Osteocyte (in vitro differentiated cells): ENCODE data around the gene PLCH2. TPM values are rescaled to one million over a fixed set of nuclear protein-coding genes. Genes with fewer than 3 reads are reported as not detected.

ENCODE experiments used
- DNase-seq: peaks from one replicate; pipeline ENCODE4 v3.0.0; 2021; ENCODE audit warnings: mixed read lengths; ENCODE audit not compliant: unreplicated experiment; ENCODE audit errors: extremely low spot score
- H3K27ac Mint-ChIP-seq: one replicate; pipeline ENCODE4 v1.8.0; 2021; ENCODE audit warnings: mild to moderate bottlenecking, mixed read lengths; ENCODE audit not compliant: unreplicated experiment
- H3K27me3 Mint-ChIP-seq: one replicate; pipeline ENCODE4 v1.8.0; 2021; ENCODE audit warnings: mixed read lengths; ENCODE audit not compliant: unreplicated experiment
- H3K36me3 Mint-ChIP-seq: one replicate; pipeline ENCODE4 v1.8.0; 2021; ENCODE audit warnings: mixed read lengths; ENCODE audit not compliant: unreplicated experiment
- H3K4me1 Mint-ChIP-seq: one replicate; pipeline ENCODE4 v1.8.0; 2021; ENCODE audit warnings: mixed read lengths; ENCODE audit not compliant: unreplicated experiment
- H3K4me3 Mint-ChIP-seq: one replicate; pipeline ENCODE4 v1.8.0; 2021; ENCODE audit warnings: mild to moderate bottlenecking, moderate library complexity, mixed read lengths; ENCODE audit not compliant: unreplicated experiment
- H3K9me3 Mint-ChIP-seq: one replicate; pipeline ENCODE4 v1.8.0; 2021; ENCODE audit warnings: mixed read lengths; ENCODE audit not compliant: unreplicated experiment
- total RNA-seq: library from RNA; stranded (reverse); gene quantifications from 2 replicates; pipeline ENCODE4 v1.2.1, GENCODE V29; 2021
- TF ChIP-seq, protein P1 (sequence below): fragments of 200-600 bp; sonication (generic); IDR thresholded peaks from 2 replicates; pipeline ENCODE4 v1.5.0; 2021; ENCODE audit warnings: antibody characterized with exemption, mild to moderate bottlenecking, moderate library complexity

The PLCH2 gene
- total RNA-seq, 1 donor from 2014 or later, result 12.6 TPM

DNA sequence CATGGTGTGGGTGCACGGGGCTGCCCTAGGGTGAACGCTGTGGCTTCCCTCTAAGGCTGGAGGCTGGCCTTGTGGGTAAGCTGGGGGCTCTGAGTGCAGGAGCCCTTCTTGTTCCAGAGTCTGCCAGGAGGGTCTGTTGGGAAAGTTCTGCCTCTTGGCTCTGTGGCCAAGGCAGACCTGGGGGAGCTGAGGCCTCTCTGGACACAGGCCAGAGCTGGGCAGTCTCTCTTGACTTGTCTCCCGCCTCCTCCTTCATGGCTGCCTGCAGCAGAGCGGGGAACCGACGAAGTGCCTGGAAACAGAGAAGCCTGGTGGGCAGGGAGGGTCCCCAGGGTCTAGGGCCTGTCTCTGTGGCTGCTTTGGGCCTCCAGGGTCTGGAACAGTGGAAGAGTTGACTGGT lies 33.4 kb upstream of the PLCH2 start:
- Mint-ChIP-seq H3K27ac (no peak overlapping the region), H3K4me3 (peak overlapping the region; percentile 63), H3K27me3 (no peaks in the 10 kb centered on the region), H3K9me3 (no peaks in the 10 kb centered on the region), H3K4me1 (peaks cover 31% of the 10 kb centered on the region), H3K36me3 (no peaks in the 10 kb centered on the region)
- TF ChIP-seq, protein P1, sequence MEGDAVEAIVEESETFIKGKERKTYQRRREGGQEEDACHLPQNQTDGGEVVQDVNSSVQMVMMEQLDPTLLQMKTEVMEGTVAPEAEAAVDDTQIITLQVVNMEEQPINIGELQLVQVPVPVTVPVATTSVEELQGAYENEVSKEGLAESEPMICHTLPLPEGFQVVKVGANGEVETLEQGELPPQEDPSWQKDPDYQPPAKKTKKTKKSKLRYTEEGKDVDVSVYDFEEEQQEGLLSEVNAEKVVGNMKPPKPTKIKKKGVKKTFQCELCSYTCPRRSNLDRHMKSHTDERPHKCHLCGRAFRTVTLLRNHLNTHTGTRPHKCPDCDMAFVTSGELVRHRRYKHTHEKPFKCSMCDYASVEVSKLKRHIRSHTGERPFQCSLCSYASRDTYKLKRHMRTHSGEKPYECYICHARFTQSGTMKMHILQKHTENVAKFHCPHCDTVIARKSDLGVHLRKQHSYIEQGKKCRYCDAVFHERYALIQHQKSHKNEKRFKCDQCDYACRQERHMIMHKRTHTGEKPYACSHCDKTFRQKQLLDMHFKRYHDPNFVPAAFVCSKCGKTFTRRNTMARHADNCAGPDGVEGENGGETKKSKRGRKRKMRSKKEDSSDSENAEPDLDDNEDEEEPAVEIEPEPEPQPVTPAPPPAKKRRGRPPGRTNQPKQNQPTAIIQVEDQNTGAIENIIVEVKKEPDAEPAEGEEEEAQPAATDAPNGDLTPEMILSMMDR, result no peak
- DNase-seq, result no peak

DNA sequence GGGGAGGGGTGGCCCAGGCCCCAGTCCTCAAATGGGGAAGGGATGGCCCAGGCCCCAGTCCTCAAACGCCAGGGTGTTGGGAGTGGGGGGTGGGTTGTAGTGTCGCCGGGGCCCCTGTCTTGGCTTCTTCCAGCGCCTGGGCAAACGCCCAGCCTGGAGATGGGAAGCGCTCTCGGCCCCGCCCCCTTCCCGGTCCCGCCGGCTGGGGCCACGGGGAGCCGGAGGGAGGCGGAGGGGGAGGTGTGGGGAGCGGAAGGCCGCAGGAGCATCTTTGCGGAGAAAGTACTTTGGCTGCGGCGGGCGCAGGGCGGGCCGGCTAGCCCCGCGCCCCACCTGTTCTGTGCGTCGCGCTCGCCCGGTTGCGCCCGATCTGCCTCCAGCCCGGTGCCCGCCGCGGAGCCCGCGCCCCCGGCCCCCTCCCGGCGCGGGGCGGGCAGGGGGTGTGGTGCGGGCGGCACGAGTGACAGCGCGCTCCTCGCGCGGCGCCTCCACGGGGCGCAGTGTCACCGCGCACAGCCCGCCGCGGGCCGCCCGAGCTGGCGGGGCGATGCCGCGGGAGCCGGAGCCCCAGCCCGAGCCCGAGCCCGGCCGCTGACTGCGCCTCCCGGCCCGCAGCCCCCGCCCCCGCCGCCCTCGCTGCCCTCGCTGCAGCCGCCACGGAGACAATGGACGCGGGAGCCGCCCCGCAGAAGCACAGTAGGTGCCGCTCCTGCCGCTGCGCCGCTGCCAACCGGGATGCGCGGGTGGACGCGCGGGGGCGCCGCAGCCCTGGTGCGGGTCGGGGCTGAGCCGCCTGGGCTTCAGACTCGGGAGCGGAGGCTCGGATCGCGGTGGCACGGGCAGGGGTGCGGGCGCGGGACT lies 32.6 kb upstream of the PLCH2 start:
- Mint-ChIP-seq H3K4me1 (peaks cover 39% of the 10 kb centered on the region), H3K27me3 (no peaks in the 10 kb centered on the region), H3K9me3 (no peaks in the 10 kb centered on the region), H3K27ac (no peak overlapping the region), H3K4me3 (peak overlapping the region; percentile 44), H3K36me3 (no peaks in the 10 kb centered on the region)
- TF ChIP-seq, protein P1, result peak; percentile 54
- no peak for DNase-seq

DNA sequence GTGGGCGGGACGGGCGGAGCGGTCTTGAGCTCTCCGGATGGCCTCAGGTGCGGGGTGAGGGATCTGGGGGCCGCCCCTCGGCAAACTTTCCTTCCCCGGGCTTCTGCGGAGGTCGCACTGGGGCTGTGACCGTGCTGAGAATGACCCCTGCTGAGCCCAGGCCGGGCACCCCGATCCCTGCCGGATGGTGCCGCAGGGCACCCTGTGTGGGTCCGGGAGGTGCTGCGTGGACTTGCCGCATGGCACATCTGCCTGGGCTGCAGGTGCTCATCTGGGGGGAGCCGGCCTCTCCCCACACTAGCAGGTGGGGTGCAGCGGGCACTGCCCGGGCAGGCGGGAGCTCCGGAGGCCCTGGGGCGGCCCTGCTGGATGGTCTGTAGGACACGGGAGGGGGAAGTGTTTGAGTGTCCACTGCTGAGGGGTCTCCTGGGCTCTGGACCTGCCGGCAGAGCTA lies 31.9 kb upstream of the PLCH2 start:
- Mint-ChIP-seq H3K4me1 (peaks cover 42% of the 10 kb centered on the region), H3K36me3 (no peaks in the 10 kb centered on the region), H3K9me3 (no peaks in the 10 kb centered on the region), H3K4me3 (peak overlapping the region; percentile 44), H3K27me3 (no peaks in the 10 kb centered on the region), H3K27ac (no peak overlapping the region)
- no peak for DNase-seq
- TF ChIP-seq, protein P1, result no peak

DNA sequence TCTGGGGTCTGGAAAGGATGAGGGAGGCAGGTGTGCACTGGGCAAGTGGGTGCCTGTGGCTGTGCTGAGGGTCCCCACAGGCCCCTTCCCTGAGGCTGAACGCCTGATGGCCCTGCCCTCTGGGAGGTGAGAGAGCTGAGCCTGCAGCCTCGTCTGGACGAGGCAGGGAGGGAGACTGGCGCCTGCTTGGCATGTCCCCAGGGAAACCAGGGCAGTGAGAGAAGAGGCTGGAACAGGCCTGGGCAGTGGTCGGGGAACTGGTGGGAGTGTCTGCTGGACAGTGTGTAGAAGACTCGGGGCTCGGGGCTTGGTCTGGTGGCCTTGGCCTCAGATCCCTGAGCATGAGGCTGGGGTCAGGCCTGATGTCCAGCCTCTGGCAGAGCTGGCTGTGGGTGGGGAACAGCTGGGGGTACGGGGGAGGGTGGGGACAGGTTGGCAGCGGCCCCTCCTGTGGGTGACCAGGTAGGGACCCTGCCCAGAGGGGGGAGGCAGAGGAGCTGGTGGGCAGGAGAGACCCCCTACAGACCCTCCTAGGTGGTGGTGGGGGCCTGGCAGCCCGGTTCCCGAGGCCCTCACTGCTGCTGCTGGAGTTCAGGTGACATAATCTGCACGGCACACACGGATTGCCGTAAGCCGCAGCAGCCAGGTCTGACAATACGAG lies 30.8 kb upstream of the PLCH2 start:
- TF ChIP-seq, protein P1, result no peak
- DNase-seq, result no peak
- Mint-ChIP-seq H3K9me3 (no peaks in the 10 kb centered on the region), H3K36me3 (no peaks in the 10 kb centered on the region), H3K4me1 (peaks cover 49% of the 10 kb centered on the region), H3K27me3 (no peaks in the 10 kb centered on the region), H3K4me3 (no peak overlapping the region), H3K27ac (peak overlapping the region; percentile 43)

DNA sequence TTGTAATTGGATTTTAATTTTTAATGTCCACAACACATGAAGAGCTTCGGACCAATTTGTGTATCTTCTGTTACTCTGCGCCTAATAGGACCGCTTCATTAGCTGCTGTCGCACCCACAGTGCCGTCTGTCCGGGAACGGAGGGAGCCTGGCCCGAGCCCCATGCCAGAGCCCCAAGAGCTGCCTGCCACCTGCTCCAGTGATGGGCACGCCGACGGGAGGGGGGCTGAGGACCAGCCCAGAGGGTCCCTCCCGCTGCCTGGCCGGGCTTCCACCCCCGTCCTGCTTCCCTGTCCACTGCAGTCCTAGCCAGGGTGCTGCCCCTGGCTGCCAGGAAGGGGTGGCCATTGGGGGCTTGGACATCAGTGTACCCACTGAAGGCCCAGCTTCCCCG lies 30.3 kb upstream of the PLCH2 start:
- Mint-ChIP-seq H3K27me3 (no peaks in the 10 kb centered on the region), H3K27ac (no peak overlapping the region), H3K4me1 (peaks cover 52% of the 10 kb centered on the region), H3K36me3 (no peaks in the 10 kb centered on the region), H3K4me3 (no peak overlapping the region), H3K9me3 (no peaks in the 10 kb centered on the region)
- TF ChIP-seq, protein P1, result no peak
- DNase-seq, result no peak
